Adrenal gland (tissue), 12 donors: ENCODE data around the gene MAP2K1. TPM values are rescaled to one million over a fixed set of nuclear protein-coding genes. Genes with fewer than 3 reads are reported as not detected.
A peak's percentile ranks its signal among the peaks of the same experiment; 100 is the strongest.

Source experiments
- DNase-seq, 7 donors: peaks; one replicate each; pipeline ENCODE4 v3.0.0-alpha.2; 2019 to 2020
- H3K27ac ChIP-seq, 5 donors: fragments of 200-600 bp; sonication (generic) in 4 of 5; 1 replicate in 3 of 5; 2 replicates in 2 of 5; pipeline versions ENCODE4 v1.5.1 to v1.8.0; 2016 to 2020; ENCODE audit warnings: mild to moderate bottlenecking in 1 of 5
- H3K27me3 ChIP-seq: fragments of 200-600 bp; 2 replicates; pipeline ENCODE4 v1.8.0; 2021
- H3K36me3 ChIP-seq, 2 donors: fragments of 200-600 bp; replicated peaks in 1 of 2; 1 replicate in 1 of 2; 2 replicates in 1 of 2; pipeline versions ENCODE4 v1.5.1 to v1.8.0; 2018 to 2022
- H3K4me1 ChIP-seq, 2 donors: fragments of 200-600 bp; replicated peaks in 1 of 2; 1 replicate in 1 of 2; 2 replicates in 1 of 2; pipeline versions ENCODE4 v1.5.1 to v1.8.0; 2018 to 2021
- H3K4me3 ChIP-seq, 4 donors: fragments of 200-600 bp; sonication (generic) in 3 of 4; one replicate each; pipeline ENCODE4 v1.5.1; 2016 to 2018
- H3K9me3 ChIP-seq, 3 donors: fragments of 200-600 bp; sonication (generic) in 1 of 3; replicated peaks in 1 of 3; 1 replicate in 2 of 3; 2 replicates in 1 of 3; pipeline versions ENCODE4 v1.5.1 to v1.8.0; 2016 to 2021
- POLR2A ChIP-seq, 2 donors: fragments of 450-650 bp; IDR thresholded peaks; one replicate each; pipeline ENCODE4 v1.6.1; 2017; ENCODE audit warnings: antibody characterized with exemption in 2 of 2, mild to moderate bottlenecking in 2 of 2, moderate library complexity in 1 of 2
- WGBS, 4 donors: extraction: QIAGEN DNeasy Blood & Tissue Kit in 2 of 4; methylation state at CpG; one replicate each; pipeline versions ENCODE4 v1.1.5 to v1.1.7; 2013 to 2017; 5-methylcytosine and 5-hydroxymethylcytosine counted together
- intact Hi-C, 2 donors: fragments of 100-400 bp; cut with DNase I; formaldehyde crosslinking; loops; one replicate each; pipeline versions ENCODE4 v1.14.1 to v1.15.0; 2022 to 2023
- polyA plus RNA-seq, 3 donors: library from polyadenylated mRNA; stranded (reverse); fragments of 200-250 nt in 2 of 3; fragments of 350-450 nt in 1 of 3; fragmentation: Illumina TruSeq in 1 of 3; extraction: RNeasy Lipid Tissue Mini Kit (QIAGEN cat#74804) in 1 of 3; gene quantifications; one replicate each; pipeline ENCODE4 v1.2.3, GENCODE V29; 2013 to 2014
- total RNA-seq, 9 donors: library from RNA; depleted of rRNA in 4 of 9; stranded (reverse); fragments of >200 nt in 4 of 9; fragments of 120-200 nt in 1 of 9; fragmentation: NEBNext Ultra II Directional in 1 of 9; extraction: Animal tissue kit (Norgen Biotek cat#: 25700) in 1 of 9; gene quantifications; one replicate each; pipeline versions ENCODE4 v1.1.0 to v1.2.4, GENCODE V29; 2013 to 2023
- TF ChIP-seq, protein P1 (sequence below), 6 experiments: fragments of 450-650 bp in 4 of 6; fragments of 200-600 bp in 2 of 6; sonication (generic) in 1 of 6; IDR thresholded peaks; 1 replicate in 5 of 6; 2 replicates in 1 of 6; pipeline versions ENCODE4 v1.5.1 to v1.8.0; 2016 to 2021; ENCODE audit warnings: antibody characterized with exemption in 6 of 6, mild to moderate bottlenecking in 2 of 6, moderate library complexity in 1 of 6
- donor health status: healthy with polysubstance abuse.
- donor health status: Bipolar disorder and iron deficiency.
- donor health status: DM: yes; HTN: yes; CAD: no.
- donor health status: DM: no; HTN: no; CAD: no.
- donor health status: DM: no; HTN: no; CAD: no.
- donor health status: DM: yes; HTN: yes; CAD: no.

Gene MAP2K1
- total and polyA plus RNA-seq, 12 donors = 14.0 to 60.0 (median 45.9) TPM

DNA sequence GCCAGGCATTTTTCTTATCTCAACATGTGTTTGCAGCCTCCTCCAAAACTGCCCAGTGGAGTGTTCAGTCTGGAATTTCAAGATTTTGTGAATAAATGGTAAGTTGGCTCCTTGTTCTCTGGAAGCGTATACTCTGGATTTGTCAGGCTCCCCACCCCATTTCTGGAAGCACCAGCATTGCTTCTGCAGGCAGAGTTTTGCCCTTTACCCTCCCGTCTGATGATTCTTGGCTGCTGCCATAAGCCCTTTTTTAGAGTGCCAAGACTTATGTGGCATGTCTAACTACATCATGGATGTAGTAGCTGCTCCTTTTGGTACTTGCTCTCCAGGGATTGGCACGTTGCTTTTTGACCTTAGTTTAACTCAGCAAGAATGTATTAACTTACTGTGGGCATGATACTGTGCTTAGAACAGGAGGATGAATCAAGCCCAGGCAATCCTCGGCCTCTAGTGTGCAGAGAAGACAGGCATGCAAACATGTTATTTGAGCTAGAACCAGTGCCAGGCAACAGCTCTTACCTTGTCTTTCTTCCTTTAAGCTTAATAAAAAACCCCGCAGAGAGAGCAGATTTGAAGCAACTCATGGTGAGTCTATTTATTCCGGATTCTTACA is 102.6 kb downstream of the MAP2K1 start:
- DNase-seq = peak in 2 of 7 donors; percentile 5 to 35
- Histone ChIP-seq H3K27me3 (no peaks in the 10 kb centered on the region), H3K9me3 (no peaks in the 10 kb centered on the region), H3K4me1 (no peaks in the 10 kb centered on the region), H3K27ac (no peak overlapping the region), H3K36me3 (peaks cover 0 to 63% of the 10 kb centered on the region in 2 donors), H3K4me3 (no peak overlapping the region)
- 71 to 88% (median 84%) methylated on average over 6 of the region's 6 CpGs for WGBS, 4 donors
- intact Hi-C loops = no loop called here
- TF ChIP-seq, protein P1, sequence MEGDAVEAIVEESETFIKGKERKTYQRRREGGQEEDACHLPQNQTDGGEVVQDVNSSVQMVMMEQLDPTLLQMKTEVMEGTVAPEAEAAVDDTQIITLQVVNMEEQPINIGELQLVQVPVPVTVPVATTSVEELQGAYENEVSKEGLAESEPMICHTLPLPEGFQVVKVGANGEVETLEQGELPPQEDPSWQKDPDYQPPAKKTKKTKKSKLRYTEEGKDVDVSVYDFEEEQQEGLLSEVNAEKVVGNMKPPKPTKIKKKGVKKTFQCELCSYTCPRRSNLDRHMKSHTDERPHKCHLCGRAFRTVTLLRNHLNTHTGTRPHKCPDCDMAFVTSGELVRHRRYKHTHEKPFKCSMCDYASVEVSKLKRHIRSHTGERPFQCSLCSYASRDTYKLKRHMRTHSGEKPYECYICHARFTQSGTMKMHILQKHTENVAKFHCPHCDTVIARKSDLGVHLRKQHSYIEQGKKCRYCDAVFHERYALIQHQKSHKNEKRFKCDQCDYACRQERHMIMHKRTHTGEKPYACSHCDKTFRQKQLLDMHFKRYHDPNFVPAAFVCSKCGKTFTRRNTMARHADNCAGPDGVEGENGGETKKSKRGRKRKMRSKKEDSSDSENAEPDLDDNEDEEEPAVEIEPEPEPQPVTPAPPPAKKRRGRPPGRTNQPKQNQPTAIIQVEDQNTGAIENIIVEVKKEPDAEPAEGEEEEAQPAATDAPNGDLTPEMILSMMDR (IDR thresholded peaks at IDR 0.05) = no peak
- no peak for TF ChIP-seq POLR2A (IDR thresholded peaks at IDR 0.05)

DNA sequence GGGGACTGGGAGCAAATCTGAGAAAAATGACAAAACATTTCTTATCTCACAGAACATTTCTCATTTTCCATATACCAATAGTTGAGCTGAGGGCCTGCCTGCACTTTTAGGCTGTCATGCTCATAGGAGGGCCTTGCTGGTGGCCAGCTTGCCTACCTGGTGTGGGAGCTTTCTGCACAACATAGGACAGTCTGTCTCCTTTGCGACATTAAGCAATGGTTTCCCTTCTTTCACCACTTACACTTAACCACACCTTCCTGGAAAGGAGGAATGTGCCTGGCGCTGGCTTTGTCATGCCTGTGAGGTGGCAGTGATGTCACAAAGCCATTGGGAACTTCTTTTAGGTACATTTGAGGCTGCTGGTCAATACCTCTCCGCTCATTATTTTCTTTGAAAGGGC is 105.1 kb downstream of the MAP2K1 start:
- TF ChIP-seq, protein P1 (IDR thresholded peaks at IDR 0.05) = no peak
- TF ChIP-seq POLR2A (IDR thresholded peaks at IDR 0.05) = no peak
- Histone ChIP-seq H3K9me3 (no peaks in the 10 kb centered on the region), H3K27me3 (no peaks in the 10 kb centered on the region), H3K36me3 (peaks cover 0 to 66% of the 10 kb centered on the region in 2 donors), H3K4me1 (peaks cover 3 to 8% of the 10 kb centered on the region in 2 donors), H3K4me3 (no peak overlapping the region), H3K27ac (no peak overlapping the region)
- 86 to 100% (median 96%) methylated on average over 3 of the region's 3 CpGs for WGBS, 4 donors
- peak in 2 of 7 donors; percentile 5 to 10 for DNase-seq
- intact Hi-C loops = no loop called here

DNA sequence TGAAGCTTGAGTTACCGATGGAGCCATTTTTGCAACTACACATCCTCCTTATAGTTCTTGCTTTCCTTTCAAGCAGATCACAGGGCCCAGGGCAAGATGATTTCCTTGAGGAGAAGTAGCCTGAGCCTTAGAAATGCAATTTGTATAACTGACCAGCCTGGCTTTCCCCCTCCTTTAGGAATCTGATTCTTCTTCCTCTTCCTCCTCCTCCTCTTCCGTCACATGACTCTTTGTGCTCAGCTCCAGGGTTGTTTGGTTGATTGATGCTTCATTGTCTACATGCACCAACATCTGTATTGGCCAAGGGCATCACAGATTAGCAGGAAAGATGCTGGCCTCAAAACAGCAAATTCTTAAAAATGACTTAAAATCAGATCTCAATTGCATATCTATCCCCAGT is 107.5 kb downstream of the MAP2K1 start:
- H3K27me3 ChIP-seq = no peaks in the 10 kb centered on the region
- no peak overlapping the region for H3K27ac ChIP-seq
- peak in 1 of 7 donors; percentile 3 for DNase-seq
- no peaks in the 10 kb centered on the region for H3K9me3 ChIP-seq
- intact Hi-C loops = no loop called here
- H3K4me1 ChIP-seq = peaks cover 4 to 17% of the 10 kb centered on the region in 2 donors
- peaks cover 0 to 59% of the 10 kb centered on the region in 2 donors for H3K36me3 ChIP-seq
- no peak for TF ChIP-seq POLR2A (IDR thresholded peaks at IDR 0.05)
- TF ChIP-seq, protein P1 (IDR thresholded peaks at IDR 0.05) = no peak
- no peak overlapping the region for H3K4me3 ChIP-seq
- 76 to 86% (median 83%) methylated on average over 2 of the region's 2 CpGs for WGBS, 4 donors

DNA sequence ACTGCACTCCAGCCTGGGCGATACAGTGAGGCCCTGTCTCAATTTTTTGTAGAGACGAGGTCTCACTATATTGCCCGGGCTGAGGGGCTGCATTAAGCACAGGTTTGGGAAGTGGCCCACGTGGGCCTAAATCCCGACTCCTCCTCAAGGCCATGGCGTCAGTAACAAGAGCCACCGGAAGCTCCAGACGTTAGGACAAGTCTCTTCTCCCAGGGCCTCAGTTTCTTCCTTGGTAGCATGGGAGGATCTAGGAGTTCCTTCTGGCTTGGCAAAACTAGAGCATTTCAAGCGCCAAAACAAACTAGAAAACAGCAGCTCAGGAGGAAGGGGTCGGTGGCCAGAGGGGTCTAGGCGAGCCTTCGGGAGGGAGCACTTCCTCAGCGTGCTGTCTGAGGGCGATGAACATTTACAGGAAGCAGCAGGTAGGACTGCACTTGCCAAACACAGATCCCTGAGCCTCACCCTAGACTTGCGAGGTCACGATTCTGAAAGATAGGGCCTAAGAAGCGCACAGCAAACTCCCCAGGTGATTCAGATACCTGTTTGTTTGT is 110.3 kb downstream of the MAP2K1 start:
- peaks cover 0 to 68% of the 10 kb centered on the region in 2 donors for H3K36me3 ChIP-seq
- TF ChIP-seq, protein P1 (IDR thresholded peaks at IDR 0.05) = no peak
- TF ChIP-seq POLR2A (IDR thresholded peaks at IDR 0.05) = no peak
- intact Hi-C loops = loop anchor here (5.0 kb wide), 1 partner anchor 110 kb away; the partner anchor contains the start of gene MAP2K1 (in 2 of the 2)
- H3K4me1 ChIP-seq = peaks cover 4 to 21% of the 10 kb centered on the region in 2 donors
- peak overlapping the region in 4 of 5 donors; percentile 72 to 90 (median 78) for H3K27ac ChIP-seq
- no peaks in the 10 kb centered on the region for H3K27me3 ChIP-seq
- H3K9me3 ChIP-seq = no peaks in the 10 kb centered on the region
- H3K4me3 ChIP-seq = peak overlapping the region; percentile 48 to 82 (median 67)
- peak in 5 of 7 donors; percentile 21 to 58 (median 28) for DNase-seq
- 12 to 15% (median 14%) methylated on average over 9 to 17 of the region's 17 CpGs for WGBS, 4 donors
